A673 (cell line): ENCODE measurements around the gene MYO7B. TPM values are rescaled to one million over a fixed set of nuclear protein-coding genes. Genes with fewer than 3 reads are reported as not detected.

ENCODE experiments used
- BruUV-seq: library from RNA; stranded (reverse); fragments of 400-500 nt; replicated peaks from 2 replicates; lab custom pipeline; 2021; lab: Mats Ljungman, UMichigan
- CTCF ChIA-PET: fragments of 300-600 bp; sonication (Branson Sonifier 250); formaldehyde crosslinking; loops from one replicate; lab custom pipeline; 2022; ENCODE audit warnings: antibody characterized with exemption; lab: Charles Lee
- POLR2A ChIA-PET: fragments of 300-600 bp; sonication (Branson Sonifier 250); formaldehyde crosslinking; loops from one replicate; lab custom pipeline; 2022; ENCODE audit warnings: antibody characterized with exemption; ENCODE audit not compliant: low non-redundant PET; lab: Charles Lee
- DNase-seq: peaks from one replicate; pipeline ENCODE4 v3.0.0-alpha.2; 2015; ENCODE audit warnings: low spot score
- H3K27ac ChIP-seq: fragments of 200-600 bp; sonication (generic); 2 replicates; pipeline ENCODE4 v1.5.1; 2016; ENCODE audit warnings: mixed run types, low read depth, mild to moderate bottlenecking, mixed read lengths, antibody characterized with exemption, low read length; ENCODE audit not compliant: poor library complexity, severe bottlenecking
- H3K27me3 ChIP-seq: fragments of 200-600 bp; sonication (generic); replicated peaks from 2 replicates; pipeline ENCODE4 v1.6.1; 2017; ENCODE audit warnings: mixed run types, low read depth, mild to moderate bottlenecking, mixed read lengths, antibody characterized with exemption, low read length; ENCODE audit not compliant: insufficient read depth, poor library complexity
- H3K36me3 ChIP-seq: fragments of 200-600 bp; sonication (generic); 2 replicates; pipeline ENCODE4 v1.6.1; 2016; ENCODE audit warnings: mixed run types, mild to moderate bottlenecking, mixed read lengths, antibody characterized with exemption, low read length; ENCODE audit not compliant: insufficient read depth, poor library complexity, severe bottlenecking
- H3K4me1 ChIP-seq: fragments of 200-600 bp; sonication (generic); 2 replicates; pipeline ENCODE4 v1.6.1; 2017; ENCODE audit warnings: mixed run types, mild to moderate bottlenecking, mixed read lengths, antibody characterized with exemption, low read length; ENCODE audit not compliant: insufficient read depth, poor library complexity, severe bottlenecking
- H3K4me3 ChIP-seq: fragments of 200-600 bp; sonication (generic); 2 replicates; pipeline ENCODE4 v1.5.1; 2016; ENCODE audit warnings: low read depth, mixed run types, mild to moderate bottlenecking, mixed read lengths, low read length; ENCODE audit not compliant: poor library complexity, severe bottlenecking
- H3K9me3 ChIP-seq: fragments of 200-600 bp; sonication (generic); 2 replicates; pipeline ENCODE4 v1.6.1; 2016; ENCODE audit warnings: mixed run types, low read depth, mild to moderate bottlenecking, mixed read lengths, antibody characterized with exemption, low read length; ENCODE audit not compliant: poor library complexity, severe bottlenecking
- EZH2 ChIP-seq: fragments of 200-600 bp; sonication (generic); IDR thresholded peaks from 2 replicates; pipeline ENCODE4 v1.6.1; 2017; ENCODE audit warnings: borderline replicate concordance, low read depth, mild to moderate bottlenecking, mixed read lengths, antibody characterized with exemption, low read length; ENCODE audit not compliant: poor library complexity, severe bottlenecking
- intact Hi-C: fragments of 100-400 bp; cut with micrococcal nuclease; formaldehyde crosslinking; loops from one replicate; pipeline ENCODE4 v1.10.0; 2022; ENCODE audit not compliant: unreplicated experiment
- total RNA-seq: library from RNA; stranded (reverse); gene quantifications from 2 replicates; pipeline ENCODE4 v1.2.3, GENCODE V29; 2021
- TF ChIP-seq, protein P1 (sequence below): fragments of 300-800, 200-600 bp; sonication (generic); conservative IDR thresholded peaks from 2 replicates; pipeline ENCODE4 v1.5.1; 2017; ENCODE audit warnings: low read depth, mild to moderate bottlenecking, antibody characterized with exemption, low read length, moderate library complexity, mixed read lengths

Gene MYO7B
- total RNA-seq, 1 experiment from 2014 or later, result 0.24 TPM

GRCh38 chr2:127625572-127625951 is 90.1 kb downstream of the MYO7B start:
- BruUV-seq, result no TSS peak
- no peaks in the 10 kb centered on the region for H3K36me3 ChIP-seq
- DNase-seq, result no peak
- H3K27me3 ChIP-seq, result no peaks in the 10 kb centered on the region
- no peak overlapping the region for H3K27ac ChIP-seq
- no peak overlapping the region for H3K4me3 ChIP-seq
- intact Hi-C loops, result no loop called here
- TF ChIP-seq, protein P1, sequence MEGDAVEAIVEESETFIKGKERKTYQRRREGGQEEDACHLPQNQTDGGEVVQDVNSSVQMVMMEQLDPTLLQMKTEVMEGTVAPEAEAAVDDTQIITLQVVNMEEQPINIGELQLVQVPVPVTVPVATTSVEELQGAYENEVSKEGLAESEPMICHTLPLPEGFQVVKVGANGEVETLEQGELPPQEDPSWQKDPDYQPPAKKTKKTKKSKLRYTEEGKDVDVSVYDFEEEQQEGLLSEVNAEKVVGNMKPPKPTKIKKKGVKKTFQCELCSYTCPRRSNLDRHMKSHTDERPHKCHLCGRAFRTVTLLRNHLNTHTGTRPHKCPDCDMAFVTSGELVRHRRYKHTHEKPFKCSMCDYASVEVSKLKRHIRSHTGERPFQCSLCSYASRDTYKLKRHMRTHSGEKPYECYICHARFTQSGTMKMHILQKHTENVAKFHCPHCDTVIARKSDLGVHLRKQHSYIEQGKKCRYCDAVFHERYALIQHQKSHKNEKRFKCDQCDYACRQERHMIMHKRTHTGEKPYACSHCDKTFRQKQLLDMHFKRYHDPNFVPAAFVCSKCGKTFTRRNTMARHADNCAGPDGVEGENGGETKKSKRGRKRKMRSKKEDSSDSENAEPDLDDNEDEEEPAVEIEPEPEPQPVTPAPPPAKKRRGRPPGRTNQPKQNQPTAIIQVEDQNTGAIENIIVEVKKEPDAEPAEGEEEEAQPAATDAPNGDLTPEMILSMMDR, result no peak
- no peak for TF ChIP-seq EZH2
- H3K4me1 ChIP-seq, result no peaks in the 10 kb centered on the region
- POLR2A ChIA-PET, result interaction anchor here (0.6 kb wide), 1 partner anchor 38 kb away, joined by 9 read pairs; no protein-coding TSS in a partner anchor
- CTCF ChIA-PET, result no interaction called here
- H3K9me3 ChIP-seq, result no peaks in the 10 kb centered on the region

- no TSS peak for BruUV-seq
- no peak for TF ChIP-seq EZH2
- TF ChIP-seq, protein P1, result no peak
- CTCF ChIA-PET, result no interaction called here
- POLR2A ChIA-PET, result no interaction called here
- H3K27me3 ChIP-seq, result no peaks in the 10 kb centered on the region
- H3K9me3 ChIP-seq, result no peaks in the 10 kb centered on the region
- H3K27ac ChIP-seq, result no peak overlapping the region
- intact Hi-C loops, result no loop called here
- H3K4me3 ChIP-seq, result no peak overlapping the region
- H3K4me1 ChIP-seq, result no peaks in the 10 kb centered on the region
- no peaks in the 10 kb centered on the region for H3K36me3 ChIP-seq
- DNase-seq, result no peak
Observed at GRCh38 chr2:127626175-127626574, 90.7 kb downstream of the MYO7B start.

DNA sequence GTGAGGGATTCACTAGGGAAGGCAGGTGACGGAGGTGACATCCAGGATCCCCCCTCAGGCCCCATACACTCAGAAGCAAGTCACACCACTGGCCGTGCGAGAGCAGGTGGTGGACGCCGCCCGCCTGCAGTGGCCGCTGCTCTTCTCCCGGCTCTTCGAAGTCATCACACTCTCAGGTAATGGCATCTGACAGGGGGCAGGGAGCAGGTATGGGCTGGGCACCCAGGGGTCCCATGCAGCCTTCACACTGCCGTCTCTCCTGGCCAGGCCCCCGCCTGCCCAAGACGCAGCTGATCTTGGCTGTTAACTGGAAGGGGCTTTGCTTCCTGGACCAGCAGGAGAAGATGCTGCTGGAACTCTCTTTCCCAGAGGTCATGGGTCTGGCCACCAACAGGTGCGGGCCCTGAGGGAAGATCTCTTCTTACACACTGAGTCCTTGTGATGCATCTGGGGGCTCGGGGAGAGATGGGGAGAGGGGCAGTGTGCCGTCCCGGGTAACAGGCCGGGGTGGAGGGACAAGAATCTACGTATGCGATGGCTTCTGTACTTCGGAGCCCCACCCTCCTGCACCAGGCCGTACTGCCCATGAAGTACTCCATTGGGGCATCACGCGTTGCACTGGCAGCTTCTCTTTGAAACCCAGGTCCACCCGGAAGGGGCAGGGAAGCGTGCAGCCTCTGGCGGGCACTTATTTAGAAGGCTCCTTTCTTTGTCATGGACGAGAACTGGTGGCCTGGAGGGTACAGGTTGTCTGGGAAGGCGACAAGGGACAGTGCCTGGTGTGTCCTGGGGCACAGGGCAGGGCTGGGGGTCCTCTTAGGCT is 91.6 kb downstream of the MYO7B start:
- TF ChIP-seq EZH2, result no peak
- TF ChIP-seq, protein P1, result no peak
- BruUV-seq, result no TSS peak
- POLR2A ChIA-PET, result no interaction called here

More for the DNA sequence above, 91.6 kb downstream of the MYO7B start:
- Histone ChIP-seq H3K4me1 (no peaks in the 10 kb centered on the region), H3K27me3 (no peaks in the 10 kb centered on the region), H3K36me3 (no peaks in the 10 kb centered on the region), H3K4me3 (no peak overlapping the region), H3K9me3 (no peaks in the 10 kb centered on the region), H3K27ac (no peak overlapping the region)
- no peak for DNase-seq
- CTCF ChIA-PET, result no interaction called here
- intact Hi-C loops, result no loop called here
